Activated T-helper 9 cell treated with anti-CD3 and anti-CD28 coated beads, Interleukin-2, amount 50 U/mL, for 16 hours (primary cell): Measurements from ENCODE around the gene C1QTNF7.

Source experiments
- DNase-seq: peaks from one replicate; pipeline ENCODE4 v3.0.0-alpha.2; 2020; ENCODE audit warnings: low read depth

Gene C1QTNF7

GRCh38 chr4:15457406-15458201, 29.8 kb downstream of the C1QTNF7 start:
- DNase-seq: no peak

GRCh38 chr4:15458616-15459015, 30.8 kb downstream of the C1QTNF7 start:
- DNase-seq: no peak

- no peak for DNase-seq
Measured at GRCh38 chr4:15459706-15460105, 31.9 kb downstream of the C1QTNF7 start.

GRCh38 chr4:15466596-15466995, 38.8 kb downstream of the C1QTNF7 start:
- DNase-seq: no peak

GRCh38 chr4:15469402-15470127, 41.7 kb downstream of the C1QTNF7 start, which contains the start of gene CC2D2A:
Gene CC2D2A (plus strand): TSS chr4:15469882. CDS start chr4:15475933, 6,051 bp downstream.
- DNase-seq: no peak

- no peak for DNase-seq
Measured at GRCh38 chr4:15470128-15470475, 42.3 kb downstream of the C1QTNF7 start.

GRCh38 chr4:15476396-15476795, 48.6 kb downstream of the C1QTNF7 start:
- DNase-seq: no peak

- DNase-seq: no peak
Measured at GRCh38 chr4:15478724-15479088, 50.9 kb downstream of the C1QTNF7 start.

GRCh38 chr4:15479089-15479912, 51.5 kb downstream of the C1QTNF7 start:
- DNase-seq: no peak

- DNase-seq: no peak
Measured at GRCh38 chr4:15479913-15480185, 52.0 kb downstream of the C1QTNF7 start.

- no peak for DNase-seq
Measured at GRCh38 chr4:15481961-15482745, 54.3 kb downstream of the C1QTNF7 start.

- no peak for DNase-seq
Measured at GRCh38 chr4:15482842-15483241, 55.0 kb downstream of the C1QTNF7 start.

GRCh38 chr4:15488136-15488535, 60.3 kb downstream of the C1QTNF7 start:
- no peak for DNase-seq

- no peak for DNase-seq
Measured at GRCh38 chr4:15488658-15489470, 61.0 kb downstream of the C1QTNF7 start.

GRCh38 chr4:15489551-15489950, 61.7 kb downstream of the C1QTNF7 start:
- no peak for DNase-seq

- no peak for DNase-seq
Measured at GRCh38 chr4:15493411-15493810, 65.6 kb downstream of the C1QTNF7 start.

- no peak for DNase-seq
Measured at GRCh38 chr4:15495621-15496020, 67.8 kb downstream of the C1QTNF7 start.
